Neuronal stem cell (in vitro differentiated cells): ENCODE results near the gene GPATCH2L.

Source experiments
- DNase-seq: peaks from one replicate; pipeline ENCODE4 v3.0.0-alpha.2; 2013; ENCODE audit warnings: low spot score
- H2AFZ ChIP-seq: one replicate; pipeline ENCODE4 v1.6.1; 2013; ENCODE audit warnings: mild to moderate bottlenecking, low read length, inconsistent platforms
- H2AK5ac ChIP-seq: 2 replicates; pipeline ENCODE4 v1.6.1; 2013; ENCODE audit warnings: low read depth, mild to moderate bottlenecking, inconsistent platforms, low read length, moderate library complexity, mixed read lengths
- H2BK120ac ChIP-seq: 2 replicates; pipeline ENCODE4 v1.6.1; 2013; ENCODE audit warnings: low read depth, mild to moderate bottlenecking, inconsistent platforms, low read length, moderate library complexity, mixed read lengths
- H2BK12ac ChIP-seq: one replicate; pipeline ENCODE4 v1.6.1; 2013; ENCODE audit warnings: low read length, inconsistent platforms
- H2BK15ac ChIP-seq: 2 replicates; pipeline ENCODE4 v1.6.1; 2013; ENCODE audit warnings: mild to moderate bottlenecking, low read length, inconsistent platforms, mixed read lengths
- H2BK5ac ChIP-seq: one replicate; pipeline ENCODE4 v1.6.1; 2013; ENCODE audit warnings: inconsistent platforms, mild to moderate bottlenecking, low read length, moderate library complexity
- H3K14ac ChIP-seq: one replicate; pipeline ENCODE4 v1.6.1; 2013; ENCODE audit warnings: low read length, inconsistent platforms
- H3K18ac ChIP-seq: 2 replicates; pipeline ENCODE4 v1.6.1; 2013; ENCODE audit warnings: low read length, inconsistent platforms
- H3K23ac ChIP-seq: 2 replicates; pipeline ENCODE4 v1.6.1; 2013; ENCODE audit warnings: low read depth, mild to moderate bottlenecking, mixed read lengths, low read length, inconsistent platforms; ENCODE audit not compliant: poor library complexity
- H3K27ac ChIP-seq: replicated peaks from 3 replicates; pipeline ENCODE4 v1.5.1; 2013; ENCODE audit warnings: low read length, inconsistent platforms
- H3K27me3 ChIP-seq, 3 experiments: 2 replicates each; pipeline ENCODE4 v1.6.1; 2013; ENCODE audit warnings: low read length in 3 of 3, mild to moderate bottlenecking in 2 of 3, inconsistent platforms in 1 of 3, low read depth in 1 of 3, mixed read lengths in 1 of 3, moderate library complexity in 1 of 3; ENCODE audit not compliant: control insufficient read depth in 3 of 3, insufficient read depth in 3 of 3
- H3K36me3 ChIP-seq, 2 donors: replicated peaks in 1 of 2; 2 replicates each; pipeline ENCODE4 v1.6.1; 2013; ENCODE audit warnings: low read length in 2 of 2; ENCODE audit not compliant: control insufficient read depth in 2 of 2, insufficient read depth in 2 of 2
- H3K4ac ChIP-seq: 2 replicates; pipeline ENCODE4 v1.6.1; 2013; ENCODE audit warnings: inconsistent platforms, mild to moderate bottlenecking, low read length, moderate library complexity
- H3K4me1 ChIP-seq, 2 donors: 1 replicate in 1 of 2; 2 replicates in 1 of 2; pipeline ENCODE4 v1.6.1; 2013; ENCODE audit warnings: low read length in 2 of 2, low read depth in 1 of 2; ENCODE audit not compliant: control insufficient read depth in 2 of 2, insufficient read depth in 1 of 2
- H3K4me2 ChIP-seq: one replicate; pipeline ENCODE4 v1.6.1; 2013; ENCODE audit warnings: mild to moderate bottlenecking, low read length, inconsistent platforms; ENCODE audit not compliant: insufficient read depth, poor library complexity, severe bottlenecking
- H3K4me3 ChIP-seq, 2 donors: 2 replicates each; pipeline ENCODE4 v1.5.1; 2013; ENCODE audit warnings: low read length in 2 of 2, mild to moderate bottlenecking in 2 of 2, inconsistent platforms in 1 of 2, moderate library complexity in 1 of 2
- H3K79me1 ChIP-seq: one replicate; pipeline ENCODE4 v1.6.1; 2013; ENCODE audit warnings: low read depth, mild to moderate bottlenecking, inconsistent platforms, low read length, moderate library complexity
- H3K9ac ChIP-seq: one replicate; pipeline ENCODE4 v1.6.1; 2013; ENCODE audit warnings: mild to moderate bottlenecking, low read depth, low read length, inconsistent platforms; ENCODE audit not compliant: poor library complexity
- H3K9me3 ChIP-seq, 2 donors: replicated peaks in 1 of 2; 2 replicates each; pipeline versions ENCODE3 to v1.6.1; 2013; ENCODE audit warnings: low read length in 2 of 2, mild to moderate bottlenecking in 2 of 2, inconsistent platforms in 1 of 2, low read depth in 1 of 2, mixed read lengths in 1 of 2, moderate library complexity in 1 of 2; ENCODE audit not compliant: control insufficient read depth in 2 of 2, insufficient read depth in 1 of 2
- H4K8ac ChIP-seq: one replicate; pipeline ENCODE4 v1.6.1; 2013; ENCODE audit warnings: low read depth, mild to moderate bottlenecking, inconsistent platforms, low read length, moderate library complexity
- H4K91ac ChIP-seq: one replicate; pipeline ENCODE4 v1.6.1; 2013; ENCODE audit warnings: low read length, low read depth, mild to moderate bottlenecking, inconsistent platforms; ENCODE audit not compliant: poor library complexity
- WGBS, 2 donors: extraction: QIAGEN DNeasy Blood & Tissue Kit; methylation state at CpG; one replicate each; pipeline ENCODE4 v1.1.7; 2013; ENCODE audit warnings: missing lambda C conversion rate in 2 of 2, mixed read lengths in 1 of 2; ENCODE audit not compliant: insufficient read length in 2 of 2, insufficient replicate concordance in 1 of 2; ENCODE audit errors: extremely low coverage in 2 of 2; 5-methylcytosine and 5-hydroxymethylcytosine counted together

GPATCH2L gene

DNA sequence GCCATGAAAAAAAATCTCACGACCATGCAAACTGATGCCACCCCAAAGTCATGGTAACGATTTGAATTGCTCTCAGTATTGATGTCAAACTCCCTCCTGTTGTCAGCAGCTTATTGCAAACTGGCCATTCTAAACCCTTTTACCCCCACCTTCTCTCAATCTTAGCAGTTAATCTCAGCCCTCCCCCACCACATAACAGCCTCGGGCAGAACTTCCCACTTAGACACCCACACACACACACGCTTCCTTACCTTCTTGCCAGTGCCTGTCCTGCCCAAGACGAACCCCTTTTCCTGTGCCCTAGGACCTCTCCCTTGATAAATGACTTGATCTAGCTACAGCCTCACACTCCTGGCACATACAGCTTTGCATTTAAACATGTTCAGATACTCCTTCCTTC, 56.6 kb downstream of the GPATCH2L start:
- Histone ChIP-seq H3K27me3 (no peaks in the 10 kb centered on the region), H3K4me1 (peaks cover 0 to 4% of the 10 kb centered on the region in 2 donors), H3K27ac (no peak overlapping the region), H2BK5ac (no peak overlapping the region), H3K9ac (no peak overlapping the region), H4K8ac (no peak overlapping the region), H3K79me1 (no peaks in the 10 kb centered on the region), H2BK12ac (no peak overlapping the region), H3K4me2 (no peak overlapping the region), H2BK120ac (no peak overlapping the region), H3K23ac (no peak overlapping the region), H3K36me3 (peaks cover under 1 to 23% of the 10 kb centered on the region in 2 donors), H2AK5ac (no peak overlapping the region), H3K14ac (no peak overlapping the region), H3K18ac (no peak overlapping the region), H3K4ac (no peak overlapping the region), H2BK15ac (no peak overlapping the region), H2AFZ (no peak overlapping the region), H3K9me3 (no peaks in the 10 kb centered on the region), H3K4me3 (no peak overlapping the region), H4K91ac (no peak overlapping the region)
- WGBS, 2 donors, result no CpG with 5 or more reads among the region's 5 CpGs
- no peak for DNase-seq

GRCh38 chr14:76212242-76212641, 60.5 kb downstream of the GPATCH2L start:
- Histone ChIP-seq H3K4me1 (peaks cover 0 to 4% of the 10 kb centered on the region in 2 donors), H3K4me3 (no peak overlapping the region), H4K8ac (no peak overlapping the region), H3K36me3 (peaks cover 0 to 3% of the 10 kb centered on the region in 2 donors), H4K91ac (no peak overlapping the region), H2BK12ac (no peak overlapping the region), H3K4ac (no peak overlapping the region), H3K9me3 (peaks cover 1 to 4% of the 10 kb centered on the region in 2 donors), H3K4me2 (no peak overlapping the region), H3K14ac (no peak overlapping the region), H3K79me1 (no peaks in the 10 kb centered on the region), H2BK5ac (no peak overlapping the region), H3K27ac (no peak overlapping the region), H3K18ac (no peak overlapping the region), H3K9ac (no peak overlapping the region), H2AFZ (no peak overlapping the region), H2BK15ac (no peak overlapping the region), H2BK120ac (no peak overlapping the region), H3K23ac (no peak overlapping the region), H3K27me3 (no peaks in the 10 kb centered on the region), H2AK5ac (no peak overlapping the region)
- no CpG with 5 or more reads among the region's 3 CpGs for WGBS, 2 donors
- no peak for DNase-seq

GRCh38 chr14:76217179-76217578, 65.5 kb downstream of the GPATCH2L start:
- H3K4me3 ChIP-seq, result no peak overlapping the region
- H3K4ac ChIP-seq, result no peak overlapping the region
- H3K4me1 ChIP-seq, result no peaks in the 10 kb centered on the region
- H2AFZ ChIP-seq, result no peak overlapping the region
- no peak overlapping the region for H3K18ac ChIP-seq
- WGBS, 2 donors, result no CpG with 5 or more reads among the region's 3 CpGs
- no peak overlapping the region for H2BK12ac ChIP-seq
- H3K9me3 ChIP-seq, result peaks cover 1 to 7% of the 10 kb centered on the region in 2 donors
- no peaks in the 10 kb centered on the region for H3K27me3 ChIP-seq
- peaks cover 0 to 3% of the 10 kb centered on the region in 2 donors for H3K36me3 ChIP-seq
- H3K27ac ChIP-seq, result no peak overlapping the region
- no peak overlapping the region for H4K8ac ChIP-seq
- no peak overlapping the region for H4K91ac ChIP-seq
- no peak overlapping the region for H3K23ac ChIP-seq
- DNase-seq, result no peak
- H3K4me2 ChIP-seq, result no peak overlapping the region
- no peak overlapping the region for H3K14ac ChIP-seq
- H2AK5ac ChIP-seq, result no peak overlapping the region
- H3K79me1 ChIP-seq, result no peaks in the 10 kb centered on the region
- no peak overlapping the region for H3K9ac ChIP-seq
- no peak overlapping the region for H2BK120ac ChIP-seq
- no peak overlapping the region for H2BK5ac ChIP-seq
- H2BK15ac ChIP-seq, result no peak overlapping the region

DNA sequence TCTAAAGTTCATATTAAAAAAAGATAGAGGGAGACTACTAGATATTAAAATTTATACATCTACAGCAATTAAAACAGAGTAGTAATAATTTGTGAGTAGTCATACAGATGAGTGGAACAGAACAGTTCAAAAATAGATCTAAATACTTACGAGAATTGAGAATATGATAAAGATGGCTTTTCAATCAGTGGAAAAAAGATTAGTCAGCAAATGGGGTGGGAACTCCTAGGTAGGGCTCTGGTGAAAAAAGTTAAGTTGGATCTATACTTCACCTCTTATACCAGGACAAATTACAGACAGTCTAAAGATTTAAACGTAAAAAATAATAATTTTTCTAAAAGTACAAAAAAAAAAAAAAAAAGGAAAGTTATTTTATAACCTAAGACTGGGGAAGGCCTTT, 66.9 kb downstream of the GPATCH2L start:
- WGBS, 2 donors, result no CpG with 5 or more reads among the region's 2 CpGs
- Histone ChIP-seq H3K4me2 (no peak overlapping the region), H2BK120ac (no peak overlapping the region)

More for the DNA sequence above, 66.9 kb downstream of the GPATCH2L start:
- Histone ChIP-seq H4K8ac (no peak overlapping the region), H3K9ac (no peak overlapping the region), H2BK5ac (no peak overlapping the region), H2BK15ac (no peak overlapping the region), H3K4ac (no peak overlapping the region), H3K4me3 (no peak overlapping the region), H3K79me1 (no peaks in the 10 kb centered on the region), H3K27me3 (no peaks in the 10 kb centered on the region), H3K14ac (no peak overlapping the region), H3K23ac (no peak overlapping the region), H2AK5ac (no peak overlapping the region), H3K36me3 (peaks cover 0 to 3% of the 10 kb centered on the region in 2 donors), H3K4me1 (no peaks in the 10 kb centered on the region), H3K18ac (no peak overlapping the region), H2BK12ac (no peak overlapping the region), H2AFZ (no peak overlapping the region), H3K9me3 (peaks cover 1 to 6% of the 10 kb centered on the region in 2 donors), H4K91ac (no peak overlapping the region), H3K27ac (no peak overlapping the region)
- no peak for DNase-seq
